DOHH2 (cell line): ENCODE results near the gene ENOX1.

Experiments
- H3F3A ChIP-seq: fragments of 200-600 bp; sonication (generic), shearing (Covaris generic); 2 replicates; pipeline ENCODE4 v1.6.0; 2016; ENCODE audit warnings: antibody characterized with exemption, mild to moderate bottlenecking; ENCODE audit not compliant: control insufficient read depth, insufficient read depth
- H3K27ac ChIP-seq: fragments of 200-600 bp; sonication (generic); 2 replicates; pipeline ENCODE4 v1.5.1; 2014; ENCODE audit warnings: low read depth, mild to moderate bottlenecking, low read length, moderate library complexity
- H3K27me3 ChIP-seq: fragments of 200-600 bp; sonication (generic); 2 replicates; pipeline ENCODE4 v1.6.1; 2014; ENCODE audit warnings: mild to moderate bottlenecking, low read length, mixed read lengths; ENCODE audit not compliant: control insufficient read depth
- H3K36me3 ChIP-seq: fragments of 200-600 bp; sonication (generic); 2 replicates; pipeline ENCODE4 v1.6.1; 2014; ENCODE audit warnings: mild to moderate bottlenecking, low read length, moderate library complexity, mixed read lengths; ENCODE audit not compliant: control insufficient read depth
- H3K4me1 ChIP-seq: fragments of 200-600 bp; sonication (generic); 2 replicates; pipeline ENCODE4 v1.6.1; 2014; ENCODE audit warnings: mild to moderate bottlenecking, low read length, mixed read lengths; ENCODE audit not compliant: control insufficient read depth
- H3K4me2 ChIP-seq: fragments of 200-600 bp; sonication (generic); 2 replicates; pipeline ENCODE4 v1.6.0; 2014; ENCODE audit warnings: mild to moderate bottlenecking, low read length, moderate library complexity
- H3K4me3 ChIP-seq: fragments of 200-600 bp; sonication (generic); 2 replicates; pipeline ENCODE4 v1.5.1; 2014; ENCODE audit warnings: mild to moderate bottlenecking, low read length, mixed read lengths
- H3K79me2 ChIP-seq: fragments of 200-600 bp; sonication (generic); 2 replicates; pipeline ENCODE4 v1.6.1; 2014; ENCODE audit warnings: mild to moderate bottlenecking, low read length, mixed read lengths; ENCODE audit not compliant: control insufficient read depth
- H3K9me2 ChIP-seq: fragments of 200-600 bp; sonication (generic); replicated peaks from 2 replicates; pipeline ENCODE4 v1.6.1; 2014; ENCODE audit warnings: mild to moderate bottlenecking, low read length, mixed read lengths; ENCODE audit not compliant: control insufficient read depth
- H3K9me3 ChIP-seq: fragments of 200-600 bp; sonication (generic); 2 replicates; pipeline ENCODE4 v1.6.1; 2014; ENCODE audit warnings: antibody characterized with exemption, low read length, mixed read lengths; ENCODE audit not compliant: control insufficient read depth, insufficient read depth
- H4K20me1 ChIP-seq: fragments of 200-600 bp; sonication (generic); 2 replicates; pipeline ENCODE4 v1.6.0; 2014; ENCODE audit warnings: low read depth, mild to moderate bottlenecking, antibody characterized with exemption, low read length, moderate library complexity; ENCODE audit not compliant: control insufficient read depth, insufficient read depth
- CTCF ChIP-seq: fragments of 200-600 bp; sonication (generic); IDR thresholded peaks from one replicate; pipeline ENCODE4 v1.5.1; 2014; ENCODE audit warnings: antibody characterized with exemption, mild to moderate bottlenecking, low read depth, low read length; ENCODE audit not compliant: poor library complexity, severe bottlenecking
- EZH2phosphoT487 ChIP-seq: fragments of 200-600 bp; sonication (generic); IDR thresholded peaks from 2 replicates; pipeline ENCODE4 v1.6.1; 2017; ENCODE audit warnings: borderline replicate concordance, mild to moderate bottlenecking, antibody characterized with exemption, low read length, moderate library complexity, mixed read lengths

Gene ENOX1

GRCh38 chr13:43653980-43654379, 132.8 kb downstream of the ENOX1 start:
- no peak overlapping the region for H3K4me3 ChIP-seq
- H3K4me2 ChIP-seq, result no peak overlapping the region
- H3K9me2 ChIP-seq, result no peaks in the 10 kb centered on the region
- no peaks in the 10 kb centered on the region for H3K27me3 ChIP-seq
- H3F3A ChIP-seq, result no peaks in the 10 kb centered on the region
- H3K36me3 ChIP-seq, result no peaks in the 10 kb centered on the region
- no peaks in the 10 kb centered on the region for H4K20me1 ChIP-seq
- H3K9me3 ChIP-seq, result no peaks in the 10 kb centered on the region
- no peaks in the 10 kb centered on the region for H3K79me2 ChIP-seq
- no peak overlapping the region for H3K27ac ChIP-seq
- TF ChIP-seq EZH2phosphoT487 (no peak), CTCF (no peak)
- H3K4me1 ChIP-seq, result no peaks in the 10 kb centered on the region

DNA sequence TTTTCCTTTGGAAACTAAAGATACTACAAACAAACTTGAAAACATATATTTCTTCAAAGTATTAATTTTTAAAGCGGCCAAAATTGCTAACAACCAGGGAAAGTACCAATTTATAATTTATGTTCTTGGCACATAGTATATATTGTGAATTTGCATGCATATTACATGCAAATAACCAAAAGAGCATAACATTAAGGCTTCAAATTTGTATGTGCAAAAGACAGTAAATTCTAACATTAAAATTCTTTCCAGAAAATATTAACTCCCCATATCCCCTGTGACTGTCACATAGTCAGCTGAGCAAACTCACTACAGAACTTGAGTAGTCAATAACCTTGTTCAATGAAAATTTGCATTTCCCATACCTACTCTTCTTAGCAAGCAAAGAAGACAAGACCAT, 133.4 kb downstream of the ENOX1 start:
- Histone ChIP-seq H3K4me1 (no peaks in the 10 kb centered on the region), H3K4me2 (no peak overlapping the region), H3K36me3 (no peaks in the 10 kb centered on the region), H3K79me2 (no peaks in the 10 kb centered on the region), H3K9me2 (no peaks in the 10 kb centered on the region), H4K20me1 (no peaks in the 10 kb centered on the region), H3K4me3 (no peak overlapping the region), H3K9me3 (no peaks in the 10 kb centered on the region), H3K27me3 (no peaks in the 10 kb centered on the region), H3F3A (no peaks in the 10 kb centered on the region), H3K27ac (no peak overlapping the region)
- TF ChIP-seq EZH2phosphoT487, result no peak
- no peak for TF ChIP-seq CTCF

GRCh38 chr13:43652760-43653159, 134.0 kb downstream of the ENOX1 start:
- no peaks in the 10 kb centered on the region for H3K27me3 ChIP-seq
- H3F3A ChIP-seq, result no peaks in the 10 kb centered on the region
- no peaks in the 10 kb centered on the region for H3K4me1 ChIP-seq
- H3K4me3 ChIP-seq, result no peak overlapping the region
- H3K79me2 ChIP-seq, result no peaks in the 10 kb centered on the region
- no peak for TF ChIP-seq CTCF
- TF ChIP-seq EZH2phosphoT487, result no peak
- no peak overlapping the region for H3K4me2 ChIP-seq
- H3K27ac ChIP-seq, result no peak overlapping the region
- no peaks in the 10 kb centered on the region for H3K9me3 ChIP-seq
- H4K20me1 ChIP-seq, result no peaks in the 10 kb centered on the region
- H3K9me2 ChIP-seq, result no peaks in the 10 kb centered on the region
- no peaks in the 10 kb centered on the region for H3K36me3 ChIP-seq

DNA sequence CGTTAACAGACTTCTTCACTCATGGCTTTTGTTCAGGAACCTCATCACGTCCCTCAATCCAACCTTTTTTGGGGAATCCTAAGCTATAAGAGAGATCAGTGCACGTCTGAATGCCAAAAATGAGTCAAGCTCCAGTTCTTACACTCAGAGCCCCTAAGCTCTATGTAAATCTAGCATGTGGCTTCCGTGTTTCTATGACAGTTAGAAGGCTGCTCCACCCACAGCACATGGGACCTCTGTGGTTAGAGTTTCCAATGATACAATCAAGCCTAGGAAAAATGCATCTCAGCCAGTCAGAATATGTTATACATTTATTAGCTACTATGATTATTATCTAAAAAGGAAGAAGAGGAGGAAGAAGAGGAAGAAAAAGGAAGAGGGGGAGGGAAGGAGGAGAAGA, 135.9 kb downstream of the ENOX1 start:
- TF ChIP-seq EZH2phosphoT487, result no peak
- TF ChIP-seq CTCF, result no peak
- Histone ChIP-seq H4K20me1 (no peaks in the 10 kb centered on the region), H3K4me2 (no peak overlapping the region), H3K27ac (no peak overlapping the region), H3K9me3 (no peaks in the 10 kb centered on the region), H3K9me2 (no peaks in the 10 kb centered on the region), H3K4me1 (no peaks in the 10 kb centered on the region), H3K27me3 (no peaks in the 10 kb centered on the region), H3F3A (no peaks in the 10 kb centered on the region), H3K36me3 (no peaks in the 10 kb centered on the region), H3K79me2 (no peaks in the 10 kb centered on the region), H3K4me3 (no peak overlapping the region)
